ENCODE data around the gene APEH.

Gene APEH

GRCh38 chr3:49699281-49699979 is 25.3 kb downstream of the APEH start:
- Histone ChIP-seq H3K36me3 (ENCODE audit: insufficient read depth, low read depth, low read length) (peaks cover 20% of the 10 kb centered on the region), H3K27me3 (ENCODE audit: insufficient read depth, low read length) (no peaks in the 10 kb centered on the region), H3K4me3 (ENCODE audit: low read length) (no peak overlapping the region), H3K9ac (ENCODE audit: low read depth, low read length) (no peak overlapping the region), H3K4me1 (ENCODE audit: insufficient read depth, low read length) (0 out of 2 replicates have a peak, but pooled peaks cover 3% of the 10 kb centered on the region), H3K9me3 (ENCODE audit: insufficient read depth, low read depth, low read length) (no peaks in the 10 kb centered on the region), H3K27ac (ENCODE audit: low read length) (no peak overlapping the region)

GRCh38 chr3:49700014-49700413 is 25.9 kb downstream of the APEH start:
- 0 out of 2 replicates have a peak, but pooled peaks cover 3% of the 10 kb centered on the region for H3K4me1 ChIP-seq (ENCODE audit: insufficient read depth, low read length)
- H3K27ac ChIP-seq (ENCODE audit: low read length) = no peak overlapping the region
- H3K36me3 ChIP-seq (ENCODE audit: insufficient read depth, low read depth, low read length) = peaks cover 24% of the 10 kb centered on the region
- H3K27me3 ChIP-seq (ENCODE audit: insufficient read depth, low read length) = no peaks in the 10 kb centered on the region
- no peaks in the 10 kb centered on the region for H3K9me3 ChIP-seq (ENCODE audit: insufficient read depth, low read depth, low read length)
- no peak overlapping the region for H3K9ac ChIP-seq (ENCODE audit: low read depth, low read length)
- H3K4me3 ChIP-seq (ENCODE audit: low read length) = no peak overlapping the region

- H3K36me3 ChIP-seq (ENCODE audit: insufficient read depth, low read depth, low read length) = peaks cover 26% of the 10 kb centered on the region
- 0 out of 2 replicates have a peak, but pooled peaks cover 3% of the 10 kb centered on the region for H3K4me1 ChIP-seq (ENCODE audit: insufficient read depth, low read length)
- no peak overlapping the region for H3K27ac ChIP-seq (ENCODE audit: low read length)
Observed at GRCh38 chr3:49700453-49701128, 26.4 kb downstream of the APEH start.

GRCh38 chr3:49701388-49702077 is 27.4 kb downstream of the APEH start:
- Histone ChIP-seq H3K27ac (ENCODE audit: low read length) (no peak overlapping the region), H3K9ac (ENCODE audit: low read depth, low read length) (no peak overlapping the region), H3K9me3 (ENCODE audit: insufficient read depth, low read depth, low read length) (no peaks in the 10 kb centered on the region), H3K4me3 (ENCODE audit: low read length) (no peak overlapping the region), H3K36me3 (ENCODE audit: insufficient read depth, low read depth, low read length) (peaks cover 32% of the 10 kb centered on the region), H3K27me3 (ENCODE audit: insufficient read depth, low read length) (no peaks in the 10 kb centered on the region), H3K4me1 (ENCODE audit: insufficient read depth, low read length) (0 out of 2 replicates have a peak, but pooled peaks cover 3% of the 10 kb centered on the region)

More at GRCh38 chr3:49700453-49701128, 26.4 kb downstream of the APEH start:
- H3K9me3 ChIP-seq (ENCODE audit: insufficient read depth, low read depth, low read length) = no peaks in the 10 kb centered on the region
- no peak overlapping the region for H3K4me3 ChIP-seq (ENCODE audit: low read length)
- no peak overlapping the region for H3K9ac ChIP-seq (ENCODE audit: low read depth, low read length)
- H3K27me3 ChIP-seq (ENCODE audit: insufficient read depth, low read length) = no peaks in the 10 kb centered on the region

- Histone ChIP-seq H3K36me3 (ENCODE audit: insufficient read depth, low read depth, low read length) (peaks cover 32% of the 10 kb centered on the region), H3K9ac (ENCODE audit: low read depth, low read length) (no peak overlapping the region), H3K4me3 (ENCODE audit: low read length) (no peak overlapping the region), H3K27me3 (ENCODE audit: insufficient read depth, low read length) (no peaks in the 10 kb centered on the region), H3K9me3 (ENCODE audit: insufficient read depth, low read depth, low read length) (no peaks in the 10 kb centered on the region), H3K4me1 (ENCODE audit: insufficient read depth, low read length) (0 out of 2 replicates have a peak, but pooled peaks cover 3% of the 10 kb centered on the region), H3K27ac (ENCODE audit: low read length) (no peak overlapping the region)
Observed at GRCh38 chr3:49702672-49703071, 28.5 kb downstream of the APEH start.

- Histone ChIP-seq H3K4me1 (ENCODE audit: insufficient read depth, low read length) (0 out of 2 replicates have a peak, but pooled peaks cover 3% of the 10 kb centered on the region), H3K4me3 (ENCODE audit: low read length) (no peak overlapping the region), H3K36me3 (ENCODE audit: insufficient read depth, low read depth, low read length) (peaks cover 28% of the 10 kb centered on the region), H3K9ac (ENCODE audit: low read depth, low read length) (no peak overlapping the region), H3K9me3 (ENCODE audit: insufficient read depth, low read depth, low read length) (no peaks in the 10 kb centered on the region), H3K27me3 (ENCODE audit: insufficient read depth, low read length) (no peaks in the 10 kb centered on the region), H3K27ac (ENCODE audit: low read length) (no peak overlapping the region)
Observed at GRCh38 chr3:49703443-49703927, 29.3 kb downstream of the APEH start.

- Histone ChIP-seq H3K27me3 (ENCODE audit: insufficient read depth, low read length) (no peaks in the 10 kb centered on the region), H3K36me3 (ENCODE audit: insufficient read depth, low read depth, low read length) (peaks cover 28% of the 10 kb centered on the region), H3K9ac (ENCODE audit: low read depth, low read length) (no peak overlapping the region)
Observed at GRCh38 chr3:49703956-49704355, 29.8 kb downstream of the APEH start.

GRCh38 chr3:49704629-49705028 is 30.5 kb downstream of the APEH start:
- Histone ChIP-seq H3K27me3 (ENCODE audit: insufficient read depth, low read length) (no peaks in the 10 kb centered on the region), H3K9ac (ENCODE audit: low read depth, low read length) (no peak overlapping the region), H3K9me3 (ENCODE audit: insufficient read depth, low read depth, low read length) (no peaks in the 10 kb centered on the region), H3K27ac (ENCODE audit: low read length) (no peak overlapping the region), H3K4me3 (ENCODE audit: low read length) (no peak overlapping the region), H3K4me1 (ENCODE audit: insufficient read depth, low read length) (0 out of 2 replicates have a peak, but pooled peaks cover 3% of the 10 kb centered on the region), H3K36me3 (ENCODE audit: insufficient read depth, low read depth, low read length) (peaks cover 28% of the 10 kb centered on the region)

More at GRCh38 chr3:49703956-49704355, 29.8 kb downstream of the APEH start:
- H3K9me3 ChIP-seq (ENCODE audit: insufficient read depth, low read depth, low read length) = no peaks in the 10 kb centered on the region
- 0 out of 2 replicates have a peak, but pooled peaks cover 3% of the 10 kb centered on the region for H3K4me1 ChIP-seq (ENCODE audit: insufficient read depth, low read length)
- no peak overlapping the region for H3K4me3 ChIP-seq (ENCODE audit: low read length)
- H3K27ac ChIP-seq (ENCODE audit: low read length) = no peak overlapping the region

GRCh38 chr3:49705390-49705960 is 31.3 kb downstream of the APEH start:
- no peaks in the 10 kb centered on the region for H3K9me3 ChIP-seq (ENCODE audit: insufficient read depth, low read depth, low read length)
- 0 out of 2 replicates have a peak, but pooled peaks cover 3% of the 10 kb centered on the region for H3K4me1 ChIP-seq (ENCODE audit: insufficient read depth, low read length)
- no peaks in the 10 kb centered on the region for H3K27me3 ChIP-seq (ENCODE audit: insufficient read depth, low read length)
- H3K27ac ChIP-seq (ENCODE audit: low read length) = no peak overlapping the region
- no peak overlapping the region for H3K9ac ChIP-seq (ENCODE audit: low read depth, low read length)
- H3K36me3 ChIP-seq (ENCODE audit: insufficient read depth, low read depth, low read length) = peaks cover 22% of the 10 kb centered on the region
- no peak overlapping the region for H3K4me3 ChIP-seq (ENCODE audit: low read length)

GRCh38 chr3:49706456-49707112 is 32.4 kb downstream of the APEH start:
- Histone ChIP-seq H3K4me1 (ENCODE audit: insufficient read depth, low read length) (no peaks in the 10 kb centered on the region), H3K4me3 (ENCODE audit: low read length) (no peak overlapping the region), H3K27ac (ENCODE audit: low read length) (no peak overlapping the region), H3K36me3 (ENCODE audit: insufficient read depth, low read depth, low read length) (peaks cover 19% of the 10 kb centered on the region), H3K9me3 (ENCODE audit: insufficient read depth, low read depth, low read length) (no peaks in the 10 kb centered on the region), H3K27me3 (ENCODE audit: insufficient read depth, low read length) (no peaks in the 10 kb centered on the region), H3K9ac (ENCODE audit: low read depth, low read length) (no peak overlapping the region)

GRCh38 chr3:49707113-49707480 is 32.9 kb downstream of the APEH start:
- Histone ChIP-seq H3K36me3 (ENCODE audit: insufficient read depth, low read depth, low read length) (peaks cover 19% of the 10 kb centered on the region), H3K4me1 (ENCODE audit: insufficient read depth, low read length) (no peaks in the 10 kb centered on the region), H3K27me3 (ENCODE audit: insufficient read depth, low read length) (no peaks in the 10 kb centered on the region), H3K9me3 (ENCODE audit: insufficient read depth, low read depth, low read length) (no peaks in the 10 kb centered on the region), H3K4me3 (ENCODE audit: low read length) (no peak overlapping the region), H3K27ac (ENCODE audit: low read length) (no peak overlapping the region), H3K9ac (ENCODE audit: low read depth, low read length) (no peak overlapping the region)
